ENCODE data around the gene ZNG1A.
"Not testable (repeated sequence)": the region's sequence is repeated elsewhere in the genome, so short reads cannot be mapped to it uniquely, and the experiment has no call there.

The ZNG1A gene

GRCh38 chr9:169757-170156 is 9.1 kb downstream of the ZNG1A start:
- not testable (repeated sequence) for DNase-seq

GRCh38 chr9:159871-160270 is 19.0 kb downstream of the ZNG1A start:
- not testable (repeated sequence) for DNase-seq

- not testable (repeated sequence) for DNase-seq
Measured at GRCh38 chr9:151173-151572, 27.7 kb downstream of the ZNG1A start.

- not testable (repeated sequence) for DNase-seq
Measured at GRCh38 chr9:139880-140279, 39.0 kb downstream of the ZNG1A start.

- not testable (repeated sequence) for DNase-seq
Measured at GRCh38 chr9:117995-118467, 60.8 kb downstream of the ZNG1A start, which contains the start of gene FOXD4. FOXD4 (minus strand) TSS chr9:118417; CDS start chr9:118119, 298 bp downstream.

GRCh38 chr9:117144-117994 is 61.5 kb downstream of the ZNG1A start:
- not testable (repeated sequence) for DNase-seq

- DNase-seq, result not testable (repeated sequence)
Measured at GRCh38 chr9:116239-117077, 62.4 kb downstream of the ZNG1A start.

GRCh38 chr9:115118-115451 is 63.8 kb downstream of the ZNG1A start:
- not testable (repeated sequence) for DNase-seq

GRCh38 chr9:114267-115117 is 64.4 kb downstream of the ZNG1A start:
- DNase-seq, result not testable (repeated sequence)

- not testable (repeated sequence) for DNase-seq
Measured at GRCh38 chr9:113468-114266, 65.2 kb downstream of the ZNG1A start.

GRCh38 chr9:112589-113467 is 66.0 kb downstream of the ZNG1A start:
- DNase-seq, result not testable (repeated sequence)

- not testable (repeated sequence) for DNase-seq
Measured at GRCh38 chr9:110672-111071, 68.2 kb downstream of the ZNG1A start.

GRCh38 chr9:109540-109939 is 69.3 kb downstream of the ZNG1A start:
- DNase-seq, result not testable (repeated sequence)

GRCh38 chr9:108742-109495 is 69.9 kb downstream of the ZNG1A start:
- not testable (repeated sequence) for DNase-seq

GRCh38 chr9:105991-106390 is 72.9 kb downstream of the ZNG1A start:
- not testable (repeated sequence) for DNase-seq

- DNase-seq, result not testable (repeated sequence)
Measured at GRCh38 chr9:100430-100829, 78.4 kb downstream of the ZNG1A start.

GRCh38 chr9:99867-100266 is 79.0 kb downstream of the ZNG1A start:
- not testable (repeated sequence) for DNase-seq

GRCh38 chr9:98775-99174 is 80.1 kb downstream of the ZNG1A start:
- DNase-seq, result not testable (repeated sequence)

GRCh38 chr9:94992-95391 is 83.9 kb downstream of the ZNG1A start:
- DNase-seq, result not testable (repeated sequence)

GRCh38 chr9:94323-94722 is 84.5 kb downstream of the ZNG1A start:
- not testable (repeated sequence) for DNase-seq
